ENCODE data around the gene RNF112.

- TF ChIP-seq POLR2A (IDR thresholded peaks at IDR 0.05): no peak
- TF ChIP-seq POLR2AphosphoS5 (IDR thresholded peaks at IDR 0.05): no peak
Measured at GRCh38 chr17:19410091-19410490, 941 bp upstream of the RNF112 start.
